Mucosa of rectum (tissue), 2 donors: ENCODE results near the gene NHERF1.
A peak's percentile ranks its signal among the peaks of the same experiment; 100 is the strongest.

Experiments
- H3K27ac ChIP-seq, 2 donors: one replicate each; pipeline ENCODE4 v1.7.0; 2013; ENCODE audit warnings: inconsistent platforms in 2 of 2, low read depth in 2 of 2, low read length in 2 of 2
- H3K27me3 ChIP-seq, 2 donors: one replicate each; pipeline ENCODE4 v1.7.0; 2013; ENCODE audit warnings: low read length in 2 of 2; ENCODE audit not compliant: control insufficient read depth in 2 of 2, insufficient read depth in 2 of 2
- H3K36me3 ChIP-seq, 2 donors: one replicate each; pipeline ENCODE4 v1.7.0; 2013; ENCODE audit warnings: low read length in 2 of 2; ENCODE audit not compliant: control insufficient read depth in 2 of 2, insufficient read depth in 2 of 2
- H3K4me1 ChIP-seq, 2 donors: one replicate each; pipeline ENCODE4 v1.7.0; 2013; ENCODE audit warnings: low read length in 2 of 2, mild to moderate bottlenecking in 1 of 2; ENCODE audit not compliant: control insufficient read depth in 2 of 2, insufficient read depth in 2 of 2
- H3K4me3 ChIP-seq, 2 donors: one replicate each; pipeline ENCODE4 v1.7.0; 2013; ENCODE audit warnings: low read length in 2 of 2
- H3K9ac ChIP-seq, 2 donors: one replicate each; pipeline ENCODE4 v1.7.0; 2013; ENCODE audit warnings: low read length in 2 of 2, low read depth in 1 of 2, mild to moderate bottlenecking in 1 of 2
- H3K9me3 ChIP-seq, 2 donors: one replicate each; pipeline ENCODE4 v1.7.0; 2013; ENCODE audit warnings: low read length in 2 of 2; ENCODE audit not compliant: control insufficient read depth in 2 of 2
- donor health status: healthy.
- donor health status: Normal muscosa, but diverticular disease.

The NHERF1 gene

DNA sequence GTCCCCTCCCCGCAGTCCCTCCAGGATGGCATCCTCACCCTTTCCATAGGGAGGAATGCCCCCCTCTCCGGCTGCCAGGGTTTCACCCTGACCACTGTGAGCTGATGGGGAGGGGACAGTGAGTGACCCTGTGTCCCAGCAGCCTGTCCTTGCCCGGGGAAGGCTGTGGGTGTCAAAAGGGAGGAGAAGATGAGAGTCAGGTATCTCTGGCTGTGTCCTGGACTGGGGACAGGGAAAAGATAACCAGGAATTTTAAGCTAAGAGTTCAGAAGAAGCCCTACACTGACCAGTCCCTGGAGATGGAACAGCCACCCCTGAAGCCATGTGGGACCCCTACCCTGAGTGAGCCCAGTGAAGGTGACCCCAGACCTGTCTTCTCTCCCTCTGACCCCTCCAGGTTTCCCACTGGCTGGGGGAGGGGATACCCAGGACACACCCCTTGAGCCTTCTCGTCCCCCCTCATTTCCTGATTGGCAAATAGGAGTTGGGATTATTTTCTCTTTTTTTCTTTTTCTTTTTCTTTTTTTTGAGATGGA, 16.4 kb downstream of the NHERF1 start:
- peak overlapping the region; percentile 58 to 67 for H3K27ac ChIP-seq
- no peak overlapping the region for H3K4me3 ChIP-seq
- H3K9ac ChIP-seq: peak overlapping the region in 1 of 2 donors; percentile 33
- H3K4me1 ChIP-seq: peaks cover 29 to 40% of the 10 kb centered on the region in 2 donors
- no peaks in the 10 kb centered on the region for H3K9me3 ChIP-seq
- peaks cover 13 to 31% of the 10 kb centered on the region in 2 donors for H3K36me3 ChIP-seq
- H3K27me3 ChIP-seq: no peaks in the 10 kb centered on the region

DNA sequence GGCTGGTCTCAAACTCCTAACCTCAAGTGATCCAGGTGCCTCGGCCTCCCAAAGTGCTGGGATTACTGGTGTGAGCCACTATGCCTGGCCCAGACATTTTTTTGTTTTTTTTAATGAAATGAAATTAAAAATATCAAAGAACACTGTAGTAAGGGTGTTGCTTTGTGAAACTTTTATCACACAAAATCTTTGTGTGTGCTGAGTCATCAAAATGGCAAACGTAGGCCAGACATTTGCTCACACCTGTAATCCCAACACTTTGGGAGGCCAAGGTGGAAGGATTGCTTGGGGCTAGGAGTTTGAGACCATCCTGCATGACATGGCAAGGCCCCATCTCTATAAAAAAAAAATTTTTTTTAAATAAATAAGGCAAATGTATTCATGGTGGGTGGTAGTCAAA, 18.0 kb downstream of the NHERF1 start:
- no peaks in the 10 kb centered on the region for H3K27me3 ChIP-seq
- no peaks in the 10 kb centered on the region for H3K9me3 ChIP-seq
- no peak overlapping the region for H3K9ac ChIP-seq
- no peak overlapping the region for H3K27ac ChIP-seq
- no peak overlapping the region for H3K4me3 ChIP-seq
- H3K4me1 ChIP-seq: peaks cover 18 to 26% of the 10 kb centered on the region in 2 donors
- peaks cover 23 to 40% of the 10 kb centered on the region in 2 donors for H3K36me3 ChIP-seq

DNA sequence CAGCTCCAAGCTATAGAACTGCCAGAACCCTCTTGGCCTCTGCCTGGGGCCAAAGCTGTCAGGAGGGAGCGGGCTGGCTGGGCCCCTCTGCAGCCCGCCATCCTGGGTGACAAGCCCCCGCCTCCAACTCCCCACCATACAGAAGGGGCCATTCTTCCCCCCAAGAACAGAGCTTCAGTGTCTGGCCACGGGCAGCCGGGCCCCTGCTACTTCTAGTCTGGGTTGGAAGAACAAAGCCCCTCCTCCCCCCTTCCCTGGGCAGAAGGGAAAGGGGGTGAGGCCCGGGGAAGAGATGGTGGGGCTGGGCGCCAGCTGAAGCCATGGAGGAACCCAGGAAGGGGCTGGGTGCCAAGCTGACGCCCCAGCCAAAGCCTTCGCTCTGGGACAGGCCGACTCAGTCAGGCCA, 18.7 kb downstream of the NHERF1 start:
- Histone ChIP-seq H3K9me3 (no peaks in the 10 kb centered on the region), H3K4me1 (peaks cover 18 to 25% of the 10 kb centered on the region in 2 donors), H3K9ac (no peak overlapping the region), H3K27ac (no peak overlapping the region), H3K27me3 (no peaks in the 10 kb centered on the region), H3K4me3 (no peak overlapping the region), H3K36me3 (peaks cover 25 to 45% of the 10 kb centered on the region in 2 donors)

DNA sequence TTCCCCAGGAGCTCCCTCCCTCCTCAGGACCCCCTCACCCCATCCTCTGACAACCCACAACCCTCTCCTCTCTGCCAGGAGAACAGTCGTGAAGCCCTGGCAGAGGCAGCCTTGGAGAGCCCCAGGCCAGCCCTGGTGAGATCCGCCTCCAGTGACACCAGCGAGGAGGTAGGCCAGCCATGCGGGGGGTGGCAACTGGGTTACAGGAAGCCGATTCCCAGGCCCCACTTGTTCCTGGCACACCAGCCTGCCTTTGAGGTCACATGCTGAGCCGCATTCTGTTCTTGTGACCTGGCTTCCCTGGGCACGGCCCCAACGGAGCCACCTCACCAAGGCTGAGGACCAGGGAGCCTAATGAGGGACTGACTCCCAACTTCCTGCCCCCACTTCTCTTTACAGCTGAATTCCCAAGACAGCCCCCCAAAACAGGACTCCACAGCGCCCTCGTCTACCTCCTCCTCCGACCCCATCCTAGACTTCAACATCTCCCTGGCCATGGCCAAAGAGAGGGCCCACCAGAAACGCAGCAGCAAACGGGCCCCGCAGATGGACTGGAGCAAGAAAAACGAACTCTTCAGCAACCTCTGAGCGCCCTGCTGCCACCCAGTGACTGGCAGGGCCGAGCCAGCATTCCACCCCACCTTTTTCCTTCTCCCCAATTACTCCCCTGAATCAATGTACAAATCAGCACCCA, 19.8 kb downstream of the NHERF1 start:
- Histone ChIP-seq H3K9ac (no peak overlapping the region), H3K27ac (no peak overlapping the region), H3K27me3 (no peaks in the 10 kb centered on the region), H3K9me3 (no peaks in the 10 kb centered on the region), H3K36me3 (peaks cover 36 to 56% of the 10 kb centered on the region in 2 donors), H3K4me3 (no peak overlapping the region), H3K4me1 (peaks cover 14 to 16% of the 10 kb centered on the region in 2 donors)

DNA sequence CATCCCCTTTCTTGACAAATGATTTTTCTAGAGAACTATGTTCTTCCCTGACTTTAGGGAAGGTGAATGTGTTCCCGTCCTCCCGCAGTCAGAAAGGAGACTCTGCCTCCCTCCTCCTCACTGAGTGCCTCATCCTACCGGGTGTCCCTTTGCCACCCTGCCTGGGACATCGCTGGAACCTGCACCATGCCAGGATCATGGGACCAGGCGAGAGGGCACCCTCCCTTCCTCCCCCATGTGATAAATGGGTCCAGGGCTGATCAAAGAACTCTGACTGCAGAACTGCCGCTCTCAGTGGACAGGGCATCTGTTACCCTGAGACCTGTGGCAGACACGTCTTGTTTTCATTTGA, 20.3 kb downstream of the NHERF1 start:
- Histone ChIP-seq H3K4me1 (peaks cover 9 to 11% of the 10 kb centered on the region in 2 donors), H3K36me3 (peaks cover 40 to 61% of the 10 kb centered on the region in 2 donors), H3K27ac (no peak overlapping the region), H3K4me3 (no peak overlapping the region), H3K9me3 (no peaks in the 10 kb centered on the region), H3K27me3 (no peaks in the 10 kb centered on the region), H3K9ac (no peak overlapping the region)

DNA sequence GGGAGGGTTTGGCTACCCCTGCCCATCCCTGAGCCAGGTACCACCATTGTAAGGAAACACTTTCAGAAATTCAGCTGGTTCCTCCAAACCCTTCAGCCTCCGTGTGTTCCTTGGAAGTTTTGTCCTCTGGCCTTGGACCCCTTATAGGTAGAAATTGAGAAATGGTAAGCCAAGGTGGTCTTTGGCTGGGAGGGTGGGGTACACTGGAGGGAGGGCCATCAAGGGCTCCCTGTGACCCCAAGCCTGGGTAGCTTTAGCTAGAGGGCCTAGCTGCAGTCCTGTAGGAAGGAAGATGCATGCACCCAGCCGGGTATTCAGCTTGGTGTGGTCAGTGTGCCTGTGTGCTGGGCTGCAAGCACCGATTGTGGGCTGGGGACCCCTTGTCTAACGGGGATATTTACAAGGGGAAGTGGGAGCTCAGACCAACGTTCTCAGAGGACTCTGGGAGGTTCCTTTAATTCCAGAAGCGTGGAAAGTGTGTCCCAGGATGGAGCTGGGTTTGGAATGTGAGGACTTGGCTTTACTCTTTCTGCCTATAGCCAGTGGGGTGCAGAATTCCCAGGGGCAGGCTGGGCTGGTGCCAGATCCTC, 20.9 kb downstream of the NHERF1 start:
- Histone ChIP-seq H3K9ac (no peak overlapping the region), H3K4me1 (peaks cover 5 to 7% of the 10 kb centered on the region in 2 donors), H3K36me3 (peaks cover 40 to 61% of the 10 kb centered on the region in 2 donors)

DNA sequence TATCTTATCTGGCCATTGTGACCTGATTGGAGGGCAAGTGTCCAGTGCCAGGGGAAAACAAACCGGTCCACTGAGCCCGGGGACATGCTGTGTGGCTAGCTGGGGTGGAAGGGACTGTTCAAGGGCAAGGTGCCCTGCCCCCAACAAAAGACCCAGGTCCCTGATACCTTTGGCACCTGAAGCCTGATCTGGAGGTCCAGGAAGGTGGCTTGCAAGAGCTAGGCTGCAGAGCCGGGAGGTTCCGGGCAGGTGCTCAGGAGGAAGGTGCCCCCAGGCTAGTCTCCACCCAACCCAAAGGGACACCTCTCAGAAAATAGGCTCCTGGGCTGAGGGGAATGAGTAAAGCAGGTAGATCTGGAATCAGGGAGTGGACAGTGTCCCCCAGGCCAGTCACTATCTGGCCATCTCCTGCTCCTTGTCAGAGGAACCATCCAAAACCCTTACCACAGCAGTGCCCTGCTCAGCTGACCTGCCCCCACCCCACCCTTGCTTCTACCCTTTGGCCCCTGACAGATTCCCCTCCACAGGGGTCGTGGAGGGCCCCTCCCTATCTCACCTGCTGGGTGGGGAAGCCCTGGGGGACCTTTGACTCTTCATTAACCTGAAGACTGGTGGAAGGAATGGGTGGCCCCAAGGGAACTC, 21.5 kb downstream of the NHERF1 start:
- no peaks in the 10 kb centered on the region for H3K9me3 ChIP-seq
- no peaks in the 10 kb centered on the region for H3K27me3 ChIP-seq
- H3K9ac ChIP-seq: no peak overlapping the region
- H3K4me1 ChIP-seq: peaks cover under 1 to 3% of the 10 kb centered on the region in 2 donors
- peak overlapping the region; percentile 16 to 32 for H3K27ac ChIP-seq
- no peak overlapping the region for H3K4me3 ChIP-seq
- H3K36me3 ChIP-seq: peaks cover 40 to 61% of the 10 kb centered on the region in 2 donors

More for the DNA sequence above, 20.9 kb downstream of the NHERF1 start:
- Histone ChIP-seq H3K27ac (no peak overlapping the region), H3K9me3 (no peaks in the 10 kb centered on the region), H3K27me3 (no peaks in the 10 kb centered on the region), H3K4me3 (no peak overlapping the region)

DNA sequence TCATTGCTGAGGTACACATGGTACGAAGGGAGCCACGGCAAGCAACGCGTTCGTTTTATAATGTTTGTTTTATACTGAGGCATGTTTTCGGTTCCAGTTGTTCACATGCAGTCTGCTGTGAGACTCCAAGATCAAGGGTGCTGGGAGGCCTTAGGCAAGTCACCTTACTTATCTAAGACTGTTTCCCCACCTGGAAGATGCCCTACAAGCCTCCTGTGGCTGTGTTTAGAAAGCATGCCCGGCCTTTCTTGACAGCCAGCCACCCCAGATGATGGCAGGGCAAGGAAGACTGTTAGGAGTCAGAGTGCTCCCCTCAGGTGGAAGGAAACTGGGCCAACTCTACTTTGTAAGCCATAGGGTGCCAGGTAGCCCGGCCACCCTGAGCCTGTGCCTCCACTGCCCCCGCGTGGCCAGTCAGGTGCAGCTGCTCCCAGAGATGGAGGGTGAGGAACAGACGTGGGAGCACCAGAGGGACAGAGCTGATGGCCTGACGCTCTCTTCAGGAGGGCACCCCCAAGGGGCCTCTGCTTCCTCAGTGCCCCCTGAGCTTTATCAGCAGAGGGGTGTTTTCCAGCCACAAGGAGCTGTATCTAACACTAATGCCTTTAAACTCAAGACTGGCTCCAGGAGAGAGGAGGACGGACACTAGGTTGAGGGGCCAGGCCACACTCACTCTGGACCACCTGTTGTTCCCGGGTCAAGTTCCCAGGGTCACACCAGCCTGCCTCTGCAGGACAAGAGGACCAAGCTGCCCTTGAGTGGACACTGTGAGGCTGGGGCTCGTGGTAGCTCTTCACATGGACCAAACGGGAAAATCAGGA, 22.3 kb downstream of the NHERF1 start:
- H3K9ac ChIP-seq: no peak overlapping the region

DNA sequence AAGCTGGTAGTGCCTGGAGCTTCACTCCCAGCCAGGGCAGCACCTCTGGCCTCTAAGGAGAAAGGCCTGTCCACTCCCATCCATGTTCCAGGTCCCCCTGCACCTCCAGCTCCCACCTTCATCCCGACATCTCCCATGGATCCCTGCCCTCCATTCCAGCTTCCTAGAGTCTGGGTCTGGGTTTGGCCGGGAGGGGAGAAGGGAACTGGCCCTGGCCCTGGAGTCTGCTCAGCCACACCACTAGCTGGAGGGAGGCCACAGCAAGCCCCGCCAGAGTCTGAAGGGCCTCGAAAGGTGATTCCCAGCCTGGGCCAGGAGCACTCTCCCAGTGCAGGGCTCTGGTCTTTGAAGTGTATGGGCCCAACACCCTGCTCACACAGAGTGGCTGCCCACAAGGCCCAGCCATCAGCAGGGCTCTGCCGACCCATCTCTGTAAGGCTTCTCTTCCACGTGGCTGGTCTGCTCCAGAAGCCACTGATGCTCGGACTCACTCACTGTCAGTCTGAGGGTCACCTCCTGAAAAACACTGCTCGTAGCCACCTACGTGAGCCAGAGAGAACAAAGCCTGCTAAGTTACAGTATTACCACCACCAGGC, 23.0 kb downstream of the NHERF1 start:
- Histone ChIP-seq H3K9me3 (no peaks in the 10 kb centered on the region), H3K9ac (no peak overlapping the region), H3K27ac (no peak overlapping the region), H3K4me3 (no peak overlapping the region), H3K36me3 (peaks cover 40 to 58% of the 10 kb centered on the region in 2 donors), H3K27me3 (no peaks in the 10 kb centered on the region), H3K4me1 (peaks cover 8% of the 10 kb centered on the region in 2 donors)

More for the DNA sequence above, 22.3 kb downstream of the NHERF1 start:
- peaks cover 7 to 8% of the 10 kb centered on the region in 2 donors for H3K4me1 ChIP-seq
- no peak overlapping the region for H3K4me3 ChIP-seq
- H3K36me3 ChIP-seq: peaks cover 40 to 60% of the 10 kb centered on the region in 2 donors
- H3K27me3 ChIP-seq: no peaks in the 10 kb centered on the region
- peak overlapping the region in 1 of 2 donors; percentile 32 for H3K27ac ChIP-seq
- H3K9me3 ChIP-seq: no peaks in the 10 kb centered on the region
